Keratinocyte (primary cell): ENCODE data around the gene SLN. TPM values are rescaled to one million over a fixed set of nuclear protein-coding genes. Genes with fewer than 3 reads are reported as not detected.

Experiments used
- DNase-seq: peaks from one replicate; pipeline ENCODE4 v3.0.0-alpha.2; 2011; ENCODE audit warnings: low read depth, missing footprints, low spot score
- FAIRE-seq: peaks from 2 replicates; lab custom pipeline; 2011; peaks lifted over from hg19 to GRCh38; lab: Jason Lieb, UNC
- H2AFZ ChIP-seq: 2 replicates; pipeline ENCODE4 v1.6.0; 2012; ENCODE audit warnings: low read length, control low read depth, inconsistent platforms; ENCODE audit not compliant: control insufficient read depth
- H3K27ac ChIP-seq: 2 replicates; pipeline ENCODE4 v1.5.1; 2011; ENCODE audit warnings: low read length; ENCODE audit not compliant: control insufficient read depth, insufficient read depth
- H3K27me3 ChIP-seq: 3 replicates; pipeline ENCODE4 v1.6.0; 2011; ENCODE audit warnings: low read length; ENCODE audit not compliant: control insufficient read depth, insufficient read depth; ENCODE audit errors: extremely low read depth
- H3K36me3 ChIP-seq, 2 experiments: 2 replicates in 1 of 2; 3 replicates in 1 of 2; pipeline ENCODE4 v1.5.1; 2011; ENCODE audit warnings: low read length in 2 of 2, mild to moderate bottlenecking in 1 of 2; ENCODE audit not compliant: control insufficient read depth in 2 of 2, insufficient read depth in 2 of 2; ENCODE audit errors: extremely low read depth in 1 of 2
- H3K4me1 ChIP-seq: 3 replicates; pipeline ENCODE4 v1.5.1; 2011; ENCODE audit warnings: low read length; ENCODE audit not compliant: control insufficient read depth, insufficient read depth; ENCODE audit errors: extremely low read depth
- H3K4me2 ChIP-seq: 3 replicates; pipeline ENCODE4 v1.6.0; 2011; ENCODE audit warnings: low read depth, low read length; ENCODE audit not compliant: control insufficient read depth, insufficient read depth; ENCODE audit errors: extremely low read depth
- H3K4me3 ChIP-seq, 3 experiments: fragments of 200-600 bp in 1 of 3; sonication (generic) in 1 of 3; 2 replicates in 2 of 3; 3 replicates in 1 of 3; pipeline ENCODE4 v1.5.1; 2011 to 2016; ENCODE audit warnings: low read length in 3 of 3, mild to moderate bottlenecking in 3 of 3, control low read depth in 2 of 3, inconsistent platforms in 1 of 3, low read depth in 1 of 3, mixed read lengths in 1 of 3, mixed run types in 1 of 3, moderate library complexity in 1 of 3; ENCODE audit not compliant: control insufficient read depth in 2 of 3, insufficient read depth in 2 of 3; ENCODE audit errors: extremely low read depth in 1 of 3
- H3K79me2 ChIP-seq: 2 replicates; pipeline ENCODE4 v1.6.0; 2012; ENCODE audit warnings: low read length; ENCODE audit not compliant: control insufficient read depth, insufficient read depth
- H3K9ac ChIP-seq: 3 replicates; pipeline ENCODE4 v1.6.0; 2011; ENCODE audit warnings: low read length; ENCODE audit not compliant: control insufficient read depth, insufficient read depth; ENCODE audit errors: extremely low read depth
- H3K9me1 ChIP-seq: 3 replicates; pipeline ENCODE4 v1.6.0; 2011; ENCODE audit warnings: low read length; ENCODE audit not compliant: control insufficient read depth, insufficient read depth; ENCODE audit errors: extremely low read depth
- H3K9me3 ChIP-seq: 2 replicates; pipeline ENCODE4 v1.5.1; 2012; ENCODE audit warnings: low read depth, low read length; ENCODE audit not compliant: control insufficient read depth
- H4K20me1 ChIP-seq: 3 replicates; pipeline ENCODE4 v1.6.0; 2011; ENCODE audit warnings: low read length; ENCODE audit not compliant: control insufficient read depth, insufficient read depth; ENCODE audit errors: extremely low read depth
- CTCF ChIP-seq, 3 experiments: IDR thresholded peaks in 1 of 3; conservative IDR thresholded peaks in 1 of 3; optimal IDR thresholded peaks in 1 of 3; 2 replicates in 2 of 3; 3 replicates in 1 of 3; pipeline versions ENCODE3 to v1.5.1; 2011; ENCODE audit warnings: low read length in 3 of 3, mild to moderate bottlenecking in 3 of 3, moderate library complexity in 2 of 3, control low read depth in 1 of 3, inconsistent platforms in 1 of 3; ENCODE audit not compliant: insufficient read depth in 2 of 3; ENCODE audit errors: extremely low read depth in 1 of 3
- EZH2 ChIP-seq: IDR thresholded peaks from one replicate; pipeline ENCODE4 v1.6.1; 2012; ENCODE audit warnings: inconsistent platforms, mild to moderate bottlenecking, low read length, moderate library complexity
- dilution Hi-C: fragments of 300-500 bp; cut with MboI; formaldehyde crosslinking; loops from one replicate; pipeline ENCODE4 v1.7.0; 2020; ENCODE audit warnings: low sequenced_read_pairs; ENCODE audit not compliant: extremely low pct_ligation_motif_present
- polyA plus RNA-seq, 5 experiments: library from polyadenylated mRNA; depleted of rRNA in 3 of 5; stranded (reverse) in 3 of 5; stranded (forward) in 1 of 5; unstranded in 1 of 5; fragments of >200 nt; gene quantifications; 1 replicate in 1 of 5; 2 replicates in 3 of 5; 3 replicates in 1 of 5; pipeline versions ENCODE4 v1.2.1 to v1.2.3, GENCODE V29; 2011 to 2012; ENCODE audit warnings: missing spikeins in 2 of 5, low read depth in 1 of 5, low replicate concordance in 1 of 5

Gene SLN
- polyA plus RNA-seq, 1 donor (not counting 4 experiments of a cell fraction or from before 2014, with no cell fraction given), result 0.12 TPM

GRCh38 chr11:107682572-107682971 lies 29.3 kb downstream of the SLN start:
- peaks cover 9% of the 10 kb centered on the region for H3K4me1 ChIP-seq
- TF ChIP-seq CTCF (optimal IDR thresholded peaks at IDR 0.05 in 1 of 3, IDR thresholded peaks at IDR 0.05 in 1 of 3, conservative IDR thresholded peaks at IDR 0.05 in 1 of 3; ENCODE audit: extremely low read depth in 1 of 3, insufficient read depth in 2 of 3, low read length in 3 of 3) (no peak), EZH2 (no peak)
- H3K9me1 ChIP-seq, result no peaks in the 10 kb centered on the region
- H3K4me2 ChIP-seq, result peak overlapping the region; percentile 29
- no peak overlapping the region for H3K4me3 ChIP-seq
- FAIRE-seq, result no peak
- dilution Hi-C loops, result no loop called here
- H2AFZ ChIP-seq, result no peak overlapping the region
- H3K9ac ChIP-seq, result no peak overlapping the region
- no peaks in the 10 kb centered on the region for H4K20me1 ChIP-seq
- H3K27ac ChIP-seq, result no peak overlapping the region
- H3K27me3 ChIP-seq, result no peaks in the 10 kb centered on the region
- no peaks in the 10 kb centered on the region for H3K36me3 ChIP-seq
- DNase-seq, result no peak
- no peaks in the 10 kb centered on the region for H3K79me2 ChIP-seq
- H3K9me3 ChIP-seq, result no peaks in the 10 kb centered on the region

GRCh38 chr11:107682171-107682570 lies 29.7 kb downstream of the SLN start:
- TF ChIP-seq EZH2 (no peak), CTCF (optimal IDR thresholded peaks at IDR 0.05 in 1 of 3, IDR thresholded peaks at IDR 0.05 in 1 of 3, conservative IDR thresholded peaks at IDR 0.05 in 1 of 3; ENCODE audit: extremely low read depth in 1 of 3, insufficient read depth in 2 of 3, low read length in 3 of 3) (no peak)
- Histone ChIP-seq H3K4me3 (no peak overlapping the region), H3K9me3 (no peaks in the 10 kb centered on the region), H3K4me1 (peaks cover 9% of the 10 kb centered on the region), H3K27me3 (no peaks in the 10 kb centered on the region), H3K9me1 (no peaks in the 10 kb centered on the region), H3K27ac (no peak overlapping the region), H3K79me2 (no peaks in the 10 kb centered on the region), H3K9ac (no peak overlapping the region), H3K36me3 (no peaks in the 10 kb centered on the region), H2AFZ (no peak overlapping the region), H3K4me2 (peak overlapping the region; percentile 29), H4K20me1 (no peaks in the 10 kb centered on the region)
- FAIRE-seq (peak; percentile 83), DNase-seq (no peak)
- dilution Hi-C loops, result no loop called here
